ENCODE results near the gene LYPD5. TPM values are rescaled to one million over a fixed set of nuclear protein-coding genes. Genes with fewer than 3 reads are reported as not detected.
"Not testable (repeated sequence)": the region's sequence is repeated elsewhere in the genome, so short reads cannot be mapped to it uniquely, and the experiment has no call there.

LYPD5 gene
- total and polyA plus RNA-seq, 7 donors: 0.22 to 0.79 (median 0.27) TPM

- intact Hi-C loops (cut with DNase I): no loop called here
- DNase-seq (no peak), ATAC-seq (no peak)
- Histone ChIP-seq H3K4me3 (no peak overlapping the region), H3K27ac (no peak overlapping the region), H3K9me3 (no peaks in the 10 kb centered on the region), H3K4me1 (no peaks in the 10 kb centered on the region), H3K36me3 (ENCODE audit: insufficient read depth in 1 of 2, low read depth in 1 of 2) (no peaks in the 10 kb centered on the region), H3K27me3 (ENCODE audit: insufficient read depth in 3 of 3, low read length in 2 of 3) (peaks cover 0 to 6% (median 0%) of the 10 kb centered on the region in 3 donors)
- TF ChIP-seq CTCF (IDR thresholded peaks at IDR 0.05): no peak
Observed at GRCh38 chr19:43807651-43808050, 5.4 kb upstream of the LYPD5 start.

- no peaks in the 10 kb centered on the region for H3K4me1 ChIP-seq
- no peak for TF ChIP-seq CTCF (IDR thresholded peaks at IDR 0.05)
- no peaks in the 10 kb centered on the region for H3K9me3 ChIP-seq
- H3K27me3 ChIP-seq (ENCODE audit: insufficient read depth in 3 of 3, low read length in 2 of 3): peaks cover 0 to 6% (median 3%) of the 10 kb centered on the region in 3 donors
- no peaks in the 10 kb centered on the region for H3K36me3 ChIP-seq (ENCODE audit: insufficient read depth in 1 of 2, low read depth in 1 of 2)
- no peak overlapping the region for H3K27ac ChIP-seq
- ATAC-seq (no peak), DNase-seq (no peak)
- WGBS, 3 donors: 64 to 78% (median 73%) methylated on average over 5 of the region's 5 CpGs
- H3K4me3 ChIP-seq: no peak overlapping the region
- intact Hi-C loops (cut with DNase I): no loop called here
Observed at GRCh38 chr19:43806848-43807247, 4.6 kb upstream of the LYPD5 start.

- H3K9me3 ChIP-seq; H3K27me3 ChIP-seq (ENCODE audit: insufficient read depth in 3 of 3, low read length in 2 of 3); H3K36me3 ChIP-seq (ENCODE audit: insufficient read depth in 1 of 2, low read depth in 1 of 2); DNase-seq; H3K4me1 ChIP-seq; H3K4me3 ChIP-seq; intact Hi-C loops (cut with DNase I); H3K27ac ChIP-seq; ATAC-seq: not testable (repeated sequence)
- WGBS, 3 donors: 87 to 91% (median 90%) methylated on average over 7 of the region's 7 CpGs
Observed at GRCh38 chr19:43806401-43806800, 4.2 kb upstream of the LYPD5 start.

- no peak overlapping the region for H3K4me3 ChIP-seq
- ATAC-seq (no peak), DNase-seq (no peak)
- TF ChIP-seq CTCF (IDR thresholded peaks at IDR 0.05): no peak
- H3K36me3 ChIP-seq (ENCODE audit: insufficient read depth in 1 of 2, low read depth in 1 of 2): no peaks in the 10 kb centered on the region
- no peaks in the 10 kb centered on the region for H3K4me1 ChIP-seq
- H3K9me3 ChIP-seq: no peaks in the 10 kb centered on the region
- H3K27me3 ChIP-seq (ENCODE audit: insufficient read depth in 3 of 3, low read length in 2 of 3): peaks cover 0 to 16% (median 3%) of the 10 kb centered on the region in 3 donors
- WGBS, 3 donors: 29 to 43% (median 41%) methylated on average over 2 of the region's 2 CpGs
- intact Hi-C loops (cut with DNase I): no loop called here
- no peak overlapping the region for H3K27ac ChIP-seq
Observed at GRCh38 chr19:43804432-43804831, 2.2 kb upstream of the LYPD5 start.

- ATAC-seq (no peak), DNase-seq (no peak)
- intact Hi-C loops (cut with DNase I): no loop called here
- TF ChIP-seq CTCF (IDR thresholded peaks at IDR 0.05): no peak
- Histone ChIP-seq H3K27me3 (ENCODE audit: insufficient read depth in 3 of 3, low read length in 2 of 3) (peaks cover 0 to 30% (median 23%) of the 10 kb centered on the region in 3 donors), H3K27ac (no peak overlapping the region), H3K9me3 (no peaks in the 10 kb centered on the region), H3K36me3 (ENCODE audit: insufficient read depth in 1 of 2, low read depth in 1 of 2) (peaks cover 0 to 2% of the 10 kb centered on the region in 2 donors), H3K4me1 (no peaks in the 10 kb centered on the region), H3K4me3 (no peak overlapping the region)
- WGBS, 3 donors: 52 to 61% (median 58%) methylated on average over 6 of the region's 6 CpGs
Observed at GRCh38 chr19:43799502-43800142, 2.6 kb downstream of the LYPD5 start.
